Type B pancreatic cell (in vitro differentiated cells): ENCODE data around the gene PMEPA1. TPM values are rescaled to one million over a fixed set of nuclear protein-coding genes. Genes with fewer than 3 reads are reported as not detected.

Experiments used
- DNase-seq: peaks from one replicate; pipeline ENCODE4 v3.0.0; 2021; ENCODE audit warnings: mixed read lengths; ENCODE audit not compliant: unreplicated experiment; ENCODE audit errors: extremely low spot score
- H3K27ac Mint-ChIP-seq: 2 replicates; pipeline ENCODE4 v1.8.0; 2021; ENCODE audit warnings: mild to moderate bottlenecking, mixed read lengths
- H3K27me3 Mint-ChIP-seq: 2 replicates; pipeline ENCODE4 v1.8.0; 2021; ENCODE audit warnings: mixed read lengths
- H3K36me3 Mint-ChIP-seq: 2 replicates; pipeline ENCODE4 v1.8.0; 2021; ENCODE audit warnings: mixed read lengths
- H3K4me1 Mint-ChIP-seq: one replicate; pipeline ENCODE4 v1.8.0; 2021; ENCODE audit warnings: mixed read lengths; ENCODE audit not compliant: unreplicated experiment
- H3K4me3 Mint-ChIP-seq: 2 replicates; pipeline ENCODE4 v1.8.0; 2021; ENCODE audit warnings: mild to moderate bottlenecking, mixed read lengths
- H3K9me3 Mint-ChIP-seq: 2 replicates; pipeline ENCODE4 v1.8.0; 2021; ENCODE audit warnings: mixed read lengths
- total RNA-seq: library from RNA; stranded (reverse); gene quantifications from 2 replicates; pipeline ENCODE4 v1.2.1, GENCODE V29; 2021; ENCODE audit warnings: low replicate concordance
- TF ChIP-seq, protein P1 (sequence below): fragments of 200-600 bp; sonication (generic); conservative IDR thresholded peaks from 2 replicates; pipeline ENCODE4 v1.5.0; 2021; ENCODE audit warnings: antibody characterized with exemption, mild to moderate bottlenecking

The PMEPA1 gene
- total RNA-seq, 1 donor from 2014 or later: 8.8 TPM

DNA sequence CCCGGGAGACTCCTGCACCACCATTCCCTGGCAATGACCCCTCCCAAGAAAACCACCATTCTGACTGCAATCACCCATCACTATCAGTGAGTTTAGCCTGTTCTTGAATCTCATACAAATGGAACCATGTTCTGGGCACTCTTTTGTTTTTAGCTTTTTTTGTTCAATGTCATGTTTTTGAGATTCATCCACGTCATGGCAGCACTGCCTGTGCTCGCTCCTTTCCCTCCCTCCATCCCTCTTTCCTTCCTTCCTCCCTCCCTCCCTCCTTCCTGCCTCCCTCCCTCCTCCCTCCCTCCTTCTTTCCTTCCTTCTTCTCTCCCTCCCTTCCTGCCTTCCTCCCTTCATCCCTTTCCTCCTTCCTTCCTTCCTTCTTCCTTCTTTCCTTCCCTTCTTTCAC, 44.4 kb upstream of the PMEPA1 start:
- Mint-ChIP-seq H3K27ac (no peak overlapping the region), H3K9me3 (no peaks in the 10 kb centered on the region), H3K36me3 (no peaks in the 10 kb centered on the region), H3K4me1 (no peaks in the 10 kb centered on the region), H3K27me3 (peaks cover 20% of the 10 kb centered on the region), H3K4me3 (no peak overlapping the region)
- no peak for DNase-seq
- TF ChIP-seq, protein P1, sequence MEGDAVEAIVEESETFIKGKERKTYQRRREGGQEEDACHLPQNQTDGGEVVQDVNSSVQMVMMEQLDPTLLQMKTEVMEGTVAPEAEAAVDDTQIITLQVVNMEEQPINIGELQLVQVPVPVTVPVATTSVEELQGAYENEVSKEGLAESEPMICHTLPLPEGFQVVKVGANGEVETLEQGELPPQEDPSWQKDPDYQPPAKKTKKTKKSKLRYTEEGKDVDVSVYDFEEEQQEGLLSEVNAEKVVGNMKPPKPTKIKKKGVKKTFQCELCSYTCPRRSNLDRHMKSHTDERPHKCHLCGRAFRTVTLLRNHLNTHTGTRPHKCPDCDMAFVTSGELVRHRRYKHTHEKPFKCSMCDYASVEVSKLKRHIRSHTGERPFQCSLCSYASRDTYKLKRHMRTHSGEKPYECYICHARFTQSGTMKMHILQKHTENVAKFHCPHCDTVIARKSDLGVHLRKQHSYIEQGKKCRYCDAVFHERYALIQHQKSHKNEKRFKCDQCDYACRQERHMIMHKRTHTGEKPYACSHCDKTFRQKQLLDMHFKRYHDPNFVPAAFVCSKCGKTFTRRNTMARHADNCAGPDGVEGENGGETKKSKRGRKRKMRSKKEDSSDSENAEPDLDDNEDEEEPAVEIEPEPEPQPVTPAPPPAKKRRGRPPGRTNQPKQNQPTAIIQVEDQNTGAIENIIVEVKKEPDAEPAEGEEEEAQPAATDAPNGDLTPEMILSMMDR: no peak

DNA sequence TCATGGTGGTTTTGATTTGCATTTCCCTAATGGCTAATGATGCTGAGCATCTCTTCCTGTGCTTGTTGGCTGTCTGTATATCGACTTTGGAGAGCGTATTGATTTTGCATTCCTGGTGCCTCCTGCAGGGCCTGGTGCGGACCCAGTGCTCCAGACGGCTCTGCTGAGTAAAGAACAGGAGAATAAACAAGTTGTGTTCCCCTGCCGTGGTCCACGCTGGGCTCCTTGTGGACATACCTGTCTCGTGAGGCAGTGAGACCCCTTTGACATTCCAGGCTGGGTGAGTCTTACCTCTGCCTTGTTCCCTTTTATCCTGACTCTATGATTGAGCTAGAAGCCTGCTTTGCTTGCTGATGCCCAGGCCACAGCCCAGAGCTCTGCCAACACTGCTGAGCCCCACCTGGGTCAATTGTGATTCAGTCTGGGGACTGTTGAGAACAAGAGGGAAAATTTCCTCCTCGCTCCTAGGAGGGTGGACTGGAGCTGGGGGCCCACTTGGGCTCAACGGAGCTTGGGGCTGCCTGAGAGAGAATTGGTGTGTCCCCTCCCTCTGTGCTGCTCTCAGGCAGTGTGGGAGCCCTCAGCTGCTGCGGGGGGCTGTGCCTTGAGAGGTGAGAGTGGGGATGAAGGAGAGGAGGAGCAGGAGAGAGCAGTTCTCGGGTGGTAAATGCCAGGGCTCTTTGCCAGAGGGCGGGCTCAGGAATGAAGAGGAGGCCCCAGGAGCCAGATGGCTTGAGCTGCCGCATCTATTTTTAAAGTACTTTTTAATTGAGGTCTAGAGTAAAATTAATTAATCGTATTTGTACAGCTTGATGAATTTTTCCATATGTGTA, 43.7 kb upstream of the PMEPA1 start:
- TF ChIP-seq, protein P1: no peak
- Mint-ChIP-seq H3K4me3 (no peak overlapping the region), H3K27me3 (peaks cover 18% of the 10 kb centered on the region), H3K4me1 (peaks cover 5% of the 10 kb centered on the region), H3K9me3 (no peaks in the 10 kb centered on the region), H3K36me3 (no peaks in the 10 kb centered on the region), H3K27ac (no peak overlapping the region)
- DNase-seq: no peak

DNA sequence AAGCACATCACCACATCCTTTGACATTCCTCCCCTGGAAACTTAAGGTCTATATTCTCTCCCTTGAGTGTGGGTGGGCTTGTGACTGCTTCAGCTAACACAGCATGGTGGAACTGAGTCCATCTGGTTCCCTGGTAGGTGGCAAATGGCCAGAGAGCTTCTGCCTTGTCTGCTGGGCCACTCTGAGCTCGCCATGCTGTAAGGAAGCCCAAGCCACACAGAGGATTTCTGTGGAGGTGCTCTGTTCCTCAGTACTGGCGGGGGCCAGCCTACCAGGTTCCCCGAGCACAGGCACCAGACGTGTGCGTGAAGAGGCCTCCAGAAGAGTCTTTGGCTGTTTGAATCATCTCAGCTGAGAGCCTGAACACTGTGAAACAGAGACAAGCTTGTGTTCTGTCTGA, 41.6 kb upstream of the PMEPA1 start:
- peaks cover 17% of the 10 kb centered on the region for H3K27me3 Mint-ChIP-seq
- H3K4me3 Mint-ChIP-seq: no peak overlapping the region
- H3K4me1 Mint-ChIP-seq: peaks cover 13% of the 10 kb centered on the region
- no peak overlapping the region for H3K27ac Mint-ChIP-seq
- TF ChIP-seq, protein P1: no peak
- no peaks in the 10 kb centered on the region for H3K9me3 Mint-ChIP-seq
- H3K36me3 Mint-ChIP-seq: no peaks in the 10 kb centered on the region
- no peak for DNase-seq

DNA sequence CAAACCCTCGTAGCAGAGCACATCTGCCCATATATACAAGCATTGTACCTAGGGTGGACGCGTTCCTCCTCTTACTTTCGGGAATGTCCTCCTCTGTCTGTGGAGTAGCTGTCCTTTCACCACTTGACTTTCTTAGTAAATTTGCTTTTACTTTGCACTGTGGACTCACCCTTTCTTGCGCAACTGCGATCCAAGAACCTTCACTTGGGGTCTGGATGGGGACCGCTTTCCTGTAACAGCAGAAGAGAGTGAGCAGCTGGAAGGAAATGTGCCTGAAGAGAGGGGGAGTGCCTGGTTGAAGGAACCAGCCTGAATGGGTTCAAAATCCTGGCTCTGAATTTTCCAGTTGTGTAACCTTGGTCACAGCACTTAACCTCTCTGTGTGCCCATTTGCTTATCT, 40.1 kb upstream of the PMEPA1 start:
- Mint-ChIP-seq H3K4me3 (no peak overlapping the region), H3K36me3 (no peaks in the 10 kb centered on the region), H3K4me1 (peaks cover 13% of the 10 kb centered on the region), H3K27ac (no peak overlapping the region), H3K27me3 (peaks cover 12% of the 10 kb centered on the region), H3K9me3 (no peaks in the 10 kb centered on the region)
- TF ChIP-seq, protein P1: no peak
- no peak for DNase-seq

DNA sequence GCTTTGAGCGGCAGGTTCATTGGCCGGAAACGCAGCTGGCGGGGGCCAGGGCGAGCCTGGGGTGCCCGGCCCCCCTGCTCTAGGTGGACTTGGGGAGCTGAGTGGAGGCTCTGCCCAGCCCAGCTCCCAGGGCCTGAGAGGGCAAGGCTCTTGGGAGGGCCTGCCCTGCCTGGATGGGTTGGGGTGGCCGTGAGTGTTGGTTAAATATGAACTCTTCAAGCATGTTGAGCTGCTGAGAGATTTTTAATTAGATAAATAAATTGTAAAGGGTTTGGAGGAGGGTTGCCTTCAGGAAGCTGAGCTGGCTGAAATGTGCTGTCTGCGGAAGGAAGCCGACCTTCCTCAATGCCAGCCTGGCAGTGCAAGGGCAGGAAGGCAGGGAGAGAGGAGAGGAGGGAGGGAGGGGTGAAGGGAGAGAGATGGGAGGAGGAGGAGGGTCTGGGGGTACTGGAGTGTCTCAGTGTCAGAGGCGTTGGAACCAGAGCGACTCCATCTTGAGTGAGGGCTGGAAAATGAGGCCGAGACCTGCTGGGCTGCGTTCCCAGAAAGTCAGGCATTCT, 39.4 kb upstream of the PMEPA1 start:
- H3K4me3 Mint-ChIP-seq: no peak overlapping the region

More for the DNA sequence above, 39.4 kb upstream of the PMEPA1 start:
- Mint-ChIP-seq H3K36me3 (no peaks in the 10 kb centered on the region), H3K27me3 (peaks cover 12% of the 10 kb centered on the region), H3K27ac (no peak overlapping the region), H3K4me1 (peaks cover 13% of the 10 kb centered on the region), H3K9me3 (no peaks in the 10 kb centered on the region)
- no peak for DNase-seq
- TF ChIP-seq, protein P1: no peak
